NCI-H1694 (cell line): ENCODE data around the gene STX10.

ENCODE experiments used
- DNase-seq: peaks from one replicate; lab custom pipeline; 2025; lab: John Stamatoyannopoulos, UW

The STX10 gene

DNA sequence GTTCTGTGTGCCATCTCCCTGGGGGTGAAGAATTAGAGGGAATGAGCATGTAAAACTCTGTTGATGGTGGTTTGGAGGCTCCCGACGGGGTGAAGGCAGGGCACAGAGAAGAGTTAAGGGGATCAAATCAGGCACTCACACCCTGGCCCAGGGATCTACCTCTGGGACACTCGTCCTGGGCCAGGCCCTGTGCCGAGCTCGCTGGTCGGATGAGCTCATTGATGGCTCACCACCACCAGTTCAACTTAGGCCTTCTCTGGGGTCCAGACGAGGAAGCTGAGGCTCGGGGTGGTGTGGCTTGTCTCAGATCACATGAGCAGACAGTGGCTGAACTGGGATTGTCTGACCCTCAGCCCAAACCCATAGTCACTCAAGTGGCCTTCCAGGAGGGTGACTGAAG lies 30.5 kb downstream of the STX10 start:
- no peak for DNase-seq

- no peak for DNase-seq
These were observed 31.6 kb downstream of the STX10 start for GRCh38 chr19:13118424-13119193.

DNA sequence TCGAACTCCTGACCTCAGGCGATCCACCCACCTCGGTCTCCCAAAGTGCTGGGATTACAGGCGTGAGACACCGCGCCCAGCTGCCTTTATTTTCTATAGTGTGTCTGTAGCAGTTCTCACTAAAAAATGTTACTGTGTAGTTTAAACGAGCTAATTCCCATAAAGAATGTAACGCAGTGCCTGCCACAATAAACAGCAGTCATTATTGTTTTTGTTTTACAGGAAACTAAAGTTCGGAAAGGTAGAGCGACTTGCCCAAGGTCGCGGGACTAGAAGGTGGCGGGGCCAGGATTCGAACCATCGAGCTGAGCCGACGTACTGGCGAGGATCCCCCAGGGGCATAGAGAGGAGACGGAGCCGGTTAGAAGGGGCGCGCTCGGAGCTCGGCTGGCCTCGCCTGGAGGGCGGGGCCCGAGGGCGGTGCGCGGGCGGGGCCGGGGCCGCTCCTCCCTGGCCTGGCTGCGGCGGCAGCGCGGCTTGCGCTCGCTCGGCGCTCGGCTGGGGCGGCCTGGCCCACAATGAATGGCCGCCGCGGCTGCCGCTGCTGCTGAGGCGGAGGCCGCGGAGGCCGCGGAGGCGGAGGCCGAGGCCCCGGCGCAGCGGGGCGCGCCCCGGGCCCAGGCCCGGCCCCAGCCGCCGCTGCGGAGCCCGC lies 32.3 kb downstream of the STX10 start, which contains the start of gene NACC1:
Gene NACC1 (plus strand): TSS at position 493 of the 652 bp plus-strand sequence. CDS start 16,944 bp downstream, outside the sequence.
- peak; percentile 45 for DNase-seq

GRCh38 chr19:13117176-13117771 lies 32.9 kb downstream of the STX10 start:
- DNase-seq, result no peak

DNA sequence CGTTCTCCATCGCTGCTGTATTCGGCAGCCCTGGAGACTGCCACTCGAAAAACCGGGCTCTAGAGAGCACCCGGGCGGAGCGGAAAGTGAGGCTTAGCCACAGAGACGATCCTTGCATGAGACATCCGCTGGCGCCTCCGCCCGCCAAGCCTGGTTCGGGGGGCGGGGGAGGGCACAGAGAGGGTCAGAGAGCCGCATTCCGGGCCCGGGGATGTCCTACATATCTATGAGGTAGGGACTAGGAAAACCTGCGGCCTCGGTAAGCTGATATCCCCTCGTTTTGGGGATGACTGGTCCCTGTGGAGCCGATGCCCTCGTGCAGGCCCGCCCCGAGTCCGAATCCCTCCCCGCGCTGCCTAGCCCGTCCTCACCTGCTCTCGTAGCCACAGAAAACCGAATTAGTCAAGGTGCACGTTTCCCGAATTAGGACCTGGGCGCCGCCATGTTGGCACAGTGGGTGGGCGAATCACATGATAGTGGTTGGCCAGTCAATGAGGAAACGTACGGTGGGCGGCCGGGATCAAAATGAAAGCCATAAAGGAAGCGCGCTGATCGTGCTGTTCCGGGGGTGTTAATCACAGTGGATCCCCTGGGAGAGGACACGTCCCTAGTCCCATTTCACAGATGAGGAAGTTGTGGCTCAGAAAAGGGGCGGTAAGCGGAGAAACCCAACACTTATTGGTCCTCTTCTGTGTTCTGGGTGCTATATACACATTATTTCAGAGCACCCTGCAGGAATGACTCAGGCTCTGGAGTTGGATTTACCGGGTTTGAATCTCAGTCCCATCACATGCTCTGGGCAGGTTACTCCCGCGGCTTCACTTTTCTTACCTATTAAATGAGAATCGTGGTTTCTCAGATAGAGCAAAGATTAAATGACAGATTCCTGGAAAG lies 33.6 kb downstream of the STX10 start, which contains the start of gene TRMT1:
Gene TRMT1 (minus strand): TSS at position 459 of the 894 bp plus-strand sequence. CDS start 341 bp downstream, at position 118.
- DNase-seq, result peak; percentile 84

DNA sequence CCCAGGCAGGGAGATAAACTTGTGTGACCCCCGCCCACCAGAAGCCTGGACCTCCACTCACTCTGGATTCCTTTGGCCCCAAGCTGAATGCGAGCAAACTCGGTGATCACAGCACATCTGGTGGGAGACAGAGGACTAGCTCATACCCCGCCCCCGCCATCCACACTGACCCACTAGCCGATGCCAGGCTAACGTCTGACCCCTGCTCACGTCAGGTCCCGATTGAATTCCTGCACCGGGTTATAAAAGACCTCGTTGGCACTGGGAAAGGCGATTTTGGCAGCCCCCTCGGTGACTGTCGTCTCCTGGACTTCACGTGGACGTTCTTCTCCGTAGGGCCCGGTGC lies 34.3 kb downstream of the STX10 start:
- no peak for DNase-seq

DNA sequence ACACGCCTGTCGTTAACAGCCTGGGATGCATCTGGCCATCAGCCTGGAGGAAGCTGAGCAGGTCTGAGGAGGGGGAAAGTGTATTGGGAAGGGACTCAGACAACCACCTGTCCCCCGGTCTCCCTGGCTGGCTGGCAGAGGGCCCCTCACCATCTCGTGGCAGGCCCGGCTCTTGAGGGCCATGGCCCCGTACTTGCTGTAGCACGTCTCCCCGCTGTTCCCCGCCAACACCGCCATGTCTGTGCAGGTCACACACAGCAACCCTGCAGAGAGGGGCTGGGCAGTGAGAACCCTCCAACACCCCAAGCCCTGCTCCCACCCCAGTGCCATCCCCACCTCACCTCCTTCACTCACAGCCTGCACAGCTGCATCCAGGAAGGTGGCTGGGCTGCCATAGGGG lies 37.6 kb downstream of the STX10 start:
- DNase-seq, result no peak

- DNase-seq, result no peak
These were observed 40.0 kb downstream of the STX10 start for GRCh38 chr19:13110099-13110610.

- no peak for DNase-seq
These were observed 40.6 kb downstream of the STX10 start for GRCh38 chr19:13109361-13110098.

GRCh38 chr19:13104848-13105711 lies 45.1 kb downstream of the STX10 start:
- no peak for DNase-seq

- DNase-seq, result no peak
These were observed 45.8 kb downstream of the STX10 start for GRCh38 chr19:13104360-13104847.

DNA sequence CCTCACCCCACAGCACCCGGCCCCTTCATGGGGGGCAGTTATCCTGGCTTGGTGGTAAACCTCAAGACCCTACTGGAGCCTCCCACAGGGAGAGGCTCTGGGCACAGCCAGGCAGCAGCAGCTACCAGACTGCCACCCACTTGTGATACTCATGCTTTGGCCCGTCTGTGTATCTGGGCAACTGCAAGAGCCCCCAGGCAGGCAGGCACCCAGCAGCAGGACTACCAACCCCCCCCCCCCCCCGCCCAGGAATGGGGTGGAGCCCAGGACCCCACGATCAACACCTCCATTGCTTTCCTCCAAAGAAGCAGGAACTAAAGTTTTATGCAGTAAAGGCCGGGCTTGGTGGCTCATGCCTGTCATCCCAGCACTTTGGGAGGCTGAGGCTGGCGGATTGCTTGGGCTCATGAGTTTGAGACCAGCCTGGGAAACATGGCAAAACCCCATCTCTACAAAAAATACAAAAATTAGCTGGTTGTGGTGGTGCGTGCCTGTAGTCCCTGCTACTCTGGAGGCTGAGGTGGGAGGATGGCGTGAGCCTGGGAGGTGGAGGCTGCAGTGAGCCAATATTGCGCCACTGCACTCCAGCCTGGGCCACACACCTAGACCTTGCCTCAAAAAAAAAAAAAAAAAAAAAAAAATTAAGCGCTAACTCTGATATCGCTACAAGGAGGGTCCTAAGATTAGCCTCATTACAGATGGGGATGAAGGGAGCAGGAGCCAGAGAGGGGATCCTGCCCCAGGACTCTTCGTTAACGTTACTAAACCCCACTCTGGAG lies 46.4 kb downstream of the STX10 start:
- DNase-seq, result no peak

- no peak for DNase-seq
These were observed 47.3 kb downstream of the STX10 start, which contains the start of gene LYL1 for GRCh38 chr19:13102666-13103580. TSS of gene LYL1 (minus strand) at chr19:13102858. CDS start at chr19:13101171, 1,687 bp downstream.

- no peak for DNase-seq
These were observed 47.8 kb downstream of the STX10 start for GRCh38 chr19:13102416-13102665.

GRCh38 chr19:13101590-13102415 lies 48.4 kb downstream of the STX10 start:
- no peak for DNase-seq

DNA sequence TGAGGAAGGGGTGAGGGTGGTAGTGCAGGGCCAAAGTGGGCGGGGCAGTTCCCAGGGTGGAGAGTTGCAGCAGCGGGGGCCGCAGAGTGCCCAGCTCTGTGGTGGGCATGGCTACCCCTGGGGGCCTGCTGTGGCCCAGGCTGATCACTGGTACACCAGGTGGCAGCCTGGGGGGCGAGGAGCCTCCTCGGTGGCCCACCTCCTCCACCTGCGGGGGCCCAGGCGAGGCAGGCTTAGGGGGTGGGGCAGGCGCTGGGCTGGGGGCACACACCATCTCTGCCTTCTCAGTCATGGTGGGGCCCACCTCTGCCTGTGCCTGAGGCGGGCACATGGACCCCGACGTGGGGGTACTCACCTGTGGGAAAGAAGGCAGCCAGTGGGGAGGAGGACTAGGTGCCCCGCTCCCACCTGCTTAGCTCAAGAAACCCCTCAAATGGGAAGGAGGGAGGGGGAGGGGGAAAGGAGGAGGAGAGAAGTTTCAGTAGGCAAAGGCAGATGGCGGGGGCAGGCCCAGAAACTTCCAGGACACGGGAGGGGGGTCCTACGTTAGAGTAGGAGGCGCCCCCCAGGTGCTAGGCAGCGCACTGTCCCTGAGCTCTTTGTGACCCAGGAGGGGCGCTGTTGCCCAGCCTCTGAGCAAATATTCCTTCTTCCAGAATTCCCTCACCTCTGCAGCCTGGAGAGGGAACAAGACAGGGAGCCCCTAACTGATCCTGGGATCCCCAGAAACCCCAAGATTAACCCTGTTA lies 49.2 kb downstream of the STX10 start:
- DNase-seq, result no peak
